ENCODE results near the gene RNF213.

The RNF213 gene

DNA sequence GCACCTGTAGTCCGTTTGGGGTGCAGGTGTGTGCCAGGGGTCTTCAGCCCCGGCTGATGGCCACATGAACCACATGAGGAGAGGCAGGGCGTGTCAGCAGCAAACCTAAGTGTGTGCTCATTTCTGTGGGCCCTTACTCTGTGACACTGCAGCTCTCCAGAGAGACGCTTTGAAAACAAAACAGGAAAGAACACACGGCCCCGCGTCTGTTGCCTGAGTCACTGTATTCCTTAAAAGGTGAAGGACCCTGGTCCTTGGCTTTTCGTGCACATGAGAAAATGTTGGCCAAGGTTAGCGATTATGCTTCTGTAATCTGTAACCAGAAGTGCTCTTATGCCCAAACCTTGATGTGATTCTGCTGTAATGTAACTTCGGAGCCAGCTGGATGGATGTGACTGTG is 176.9 kb downstream of the RNF213 start:
- DNase-seq (ENCODE audit: low spot score): no peak
- in situ Hi-C loops (cut with MboI; ENCODE audit: low pct_unique_long_range_greater_than_20kb, low sequenced_read_pairs, unreplicated experiment): no loop called here
- TF ChIP-seq, protein P1, sequence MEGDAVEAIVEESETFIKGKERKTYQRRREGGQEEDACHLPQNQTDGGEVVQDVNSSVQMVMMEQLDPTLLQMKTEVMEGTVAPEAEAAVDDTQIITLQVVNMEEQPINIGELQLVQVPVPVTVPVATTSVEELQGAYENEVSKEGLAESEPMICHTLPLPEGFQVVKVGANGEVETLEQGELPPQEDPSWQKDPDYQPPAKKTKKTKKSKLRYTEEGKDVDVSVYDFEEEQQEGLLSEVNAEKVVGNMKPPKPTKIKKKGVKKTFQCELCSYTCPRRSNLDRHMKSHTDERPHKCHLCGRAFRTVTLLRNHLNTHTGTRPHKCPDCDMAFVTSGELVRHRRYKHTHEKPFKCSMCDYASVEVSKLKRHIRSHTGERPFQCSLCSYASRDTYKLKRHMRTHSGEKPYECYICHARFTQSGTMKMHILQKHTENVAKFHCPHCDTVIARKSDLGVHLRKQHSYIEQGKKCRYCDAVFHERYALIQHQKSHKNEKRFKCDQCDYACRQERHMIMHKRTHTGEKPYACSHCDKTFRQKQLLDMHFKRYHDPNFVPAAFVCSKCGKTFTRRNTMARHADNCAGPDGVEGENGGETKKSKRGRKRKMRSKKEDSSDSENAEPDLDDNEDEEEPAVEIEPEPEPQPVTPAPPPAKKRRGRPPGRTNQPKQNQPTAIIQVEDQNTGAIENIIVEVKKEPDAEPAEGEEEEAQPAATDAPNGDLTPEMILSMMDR (IDR thresholded peaks at IDR 0.05; ENCODE audit: extremely low read depth, insufficient read depth, missing control alignments): no peak

DNA sequence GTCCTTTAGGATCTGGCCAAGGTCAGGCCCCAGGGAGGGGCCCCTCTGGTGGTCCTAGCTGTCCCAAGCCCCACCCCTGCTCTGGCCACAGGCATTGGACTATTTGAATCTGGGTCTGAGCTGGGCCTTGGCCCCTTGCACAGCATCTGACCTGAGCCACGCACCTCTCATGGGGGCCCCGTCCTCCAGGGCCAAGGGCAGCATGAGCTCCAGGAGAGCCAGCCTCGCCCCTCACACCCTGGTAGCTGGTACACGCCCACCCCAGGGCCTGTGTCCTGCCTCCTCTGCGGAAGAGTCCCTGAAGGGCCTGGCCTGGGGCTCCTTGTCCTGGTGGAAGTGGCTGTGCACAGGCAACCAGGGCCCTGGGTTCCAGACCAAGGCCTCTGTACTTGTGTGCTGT is 178.2 kb downstream of the RNF213 start:
- DNase-seq (ENCODE audit: low spot score): no peak
- in situ Hi-C loops (cut with MboI; ENCODE audit: low pct_unique_long_range_greater_than_20kb, low sequenced_read_pairs, unreplicated experiment): no loop called here
- TF ChIP-seq, protein P1 (IDR thresholded peaks at IDR 0.05; ENCODE audit: extremely low read depth, insufficient read depth, missing control alignments): no peak

DNA sequence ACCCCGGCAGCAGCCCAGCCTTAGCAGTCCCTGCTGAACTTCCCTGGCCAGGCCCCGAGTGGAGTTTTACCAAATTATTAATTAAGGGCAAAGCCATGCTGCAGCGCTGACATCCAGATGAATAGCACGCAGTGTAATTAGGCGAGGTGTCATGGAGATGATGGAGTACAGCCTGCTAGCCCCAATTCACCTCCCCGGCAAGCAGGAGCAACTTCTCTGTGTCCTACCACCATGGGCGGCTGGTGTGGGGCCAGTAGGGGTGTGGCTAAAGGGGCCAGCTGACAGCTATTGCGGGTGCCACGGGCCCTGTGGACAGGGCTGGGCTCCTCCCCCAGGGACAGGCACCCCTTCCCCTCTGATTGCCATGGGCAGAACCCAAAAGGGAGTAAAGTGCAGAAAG is 178.8 kb downstream of the RNF213 start:
- in situ Hi-C loops (cut with MboI; ENCODE audit: low pct_unique_long_range_greater_than_20kb, low sequenced_read_pairs, unreplicated experiment): no loop called here
- TF ChIP-seq, protein P1 (IDR thresholded peaks at IDR 0.05; ENCODE audit: extremely low read depth, insufficient read depth, missing control alignments): no peak
- DNase-seq (ENCODE audit: low spot score): no peak

DNA sequence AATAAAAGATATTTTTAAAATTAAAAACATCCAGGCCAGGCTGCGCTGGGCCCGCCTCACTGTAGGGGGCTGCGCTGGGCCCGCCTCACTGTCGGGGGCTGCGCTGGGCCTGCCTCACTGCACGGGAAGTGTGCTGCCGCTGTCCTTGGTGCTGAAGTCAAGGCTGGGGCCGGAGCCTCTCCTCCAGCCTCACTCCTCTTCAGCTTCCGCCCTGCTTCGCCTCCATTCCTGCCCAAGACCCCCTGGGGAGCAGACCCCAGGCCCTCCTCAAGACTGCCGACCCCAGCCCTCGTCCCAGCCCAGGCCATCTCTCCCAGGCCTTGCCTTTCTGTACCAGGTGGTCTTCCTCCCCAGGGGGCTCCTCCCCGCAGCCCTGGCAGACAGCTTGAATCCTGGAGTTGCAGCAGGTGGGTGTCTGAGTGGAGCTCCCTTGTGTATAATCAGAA is 180.5 kb downstream of the RNF213 start:
- TF ChIP-seq, protein P1 (IDR thresholded peaks at IDR 0.05; ENCODE audit: extremely low read depth, insufficient read depth, missing control alignments): no peak
- DNase-seq (ENCODE audit: low spot score): peak; percentile 84
- in situ Hi-C loops (cut with MboI; ENCODE audit: low pct_unique_long_range_greater_than_20kb, low sequenced_read_pairs, unreplicated experiment): no loop called here

DNA sequence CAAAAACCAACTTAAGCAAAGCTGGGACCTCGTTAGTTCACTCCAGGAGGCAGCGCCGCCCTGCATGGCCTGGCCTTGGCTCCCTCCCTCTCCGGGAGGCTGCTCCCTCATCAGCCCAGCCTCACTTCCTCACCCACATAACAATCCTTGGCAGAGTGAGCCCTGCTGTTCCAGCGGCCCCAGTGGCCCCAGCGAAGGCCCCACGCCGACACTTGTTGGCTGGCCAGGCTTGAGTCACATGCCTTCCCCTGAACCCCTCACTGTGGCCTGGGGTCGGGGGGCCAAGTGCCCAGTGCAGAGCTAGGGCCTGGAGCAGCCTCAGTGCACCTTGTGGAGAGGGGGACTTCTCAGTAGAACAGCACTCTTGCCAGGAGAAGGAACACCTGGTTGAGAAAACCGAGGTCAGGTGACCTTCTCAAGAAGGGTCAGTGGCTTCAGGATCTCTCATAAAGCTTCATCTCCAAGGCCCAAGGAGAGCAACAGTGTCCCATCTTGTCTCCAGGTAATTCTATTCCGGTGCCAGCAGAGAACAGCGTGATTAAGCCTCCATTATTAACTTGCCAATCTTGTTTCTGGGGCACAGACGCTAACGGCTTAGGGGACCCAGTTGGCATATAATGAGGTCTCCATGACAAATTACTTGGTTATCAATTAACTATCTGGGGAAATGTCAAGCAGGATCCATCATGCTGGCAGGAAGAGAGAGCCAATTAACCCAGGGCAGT is 181.1 kb downstream of the RNF213 start:
- TF ChIP-seq, protein P1 (IDR thresholded peaks at IDR 0.05; ENCODE audit: extremely low read depth, insufficient read depth, missing control alignments): no peak
- in situ Hi-C loops (cut with MboI; ENCODE audit: low pct_unique_long_range_greater_than_20kb, low sequenced_read_pairs, unreplicated experiment): no loop called here
- DNase-seq (ENCODE audit: low spot score): no peak

DNA sequence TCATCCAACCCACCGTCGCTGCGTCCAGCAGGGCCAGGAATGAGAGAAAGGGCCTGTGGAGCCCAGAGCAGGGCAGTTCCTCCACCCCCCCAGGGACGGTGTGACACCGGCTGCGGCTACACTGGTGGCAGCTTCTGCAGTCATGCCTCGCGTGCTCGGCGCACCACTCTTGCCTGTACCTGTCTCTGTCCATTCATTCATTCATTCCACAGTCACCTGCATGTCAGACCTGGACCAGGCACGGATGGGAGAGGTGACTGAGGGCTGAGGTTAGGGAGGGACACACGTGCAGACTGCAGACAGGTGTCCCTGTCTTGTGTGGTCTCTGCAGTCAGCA is 181.6 kb downstream of the RNF213 start:
- in situ Hi-C loops (cut with MboI; ENCODE audit: low pct_unique_long_range_greater_than_20kb, low sequenced_read_pairs, unreplicated experiment): no loop called here
- TF ChIP-seq, protein P1 (IDR thresholded peaks at IDR 0.05; ENCODE audit: extremely low read depth, insufficient read depth, missing control alignments): no peak
- DNase-seq (ENCODE audit: low spot score): no peak
